Type B pancreatic cell (in vitro differentiated cells): ENCODE results near the gene WDFY4. TPM values are rescaled to one million over a fixed set of nuclear protein-coding genes. Genes with fewer than 3 reads are reported as not detected.

Experiments used
- DNase-seq: peaks from one replicate; pipeline ENCODE4 v3.0.0; 2021; ENCODE audit warnings: mixed read lengths; ENCODE audit not compliant: unreplicated experiment; ENCODE audit errors: extremely low spot score
- H3K27ac Mint-ChIP-seq: 2 replicates; pipeline ENCODE4 v1.8.0; 2021; ENCODE audit warnings: mild to moderate bottlenecking, mixed read lengths
- H3K27me3 Mint-ChIP-seq: 2 replicates; pipeline ENCODE4 v1.8.0; 2021; ENCODE audit warnings: mixed read lengths
- H3K36me3 Mint-ChIP-seq: 2 replicates; pipeline ENCODE4 v1.8.0; 2021; ENCODE audit warnings: mixed read lengths
- H3K4me1 Mint-ChIP-seq: one replicate; pipeline ENCODE4 v1.8.0; 2021; ENCODE audit warnings: mixed read lengths; ENCODE audit not compliant: unreplicated experiment
- H3K4me3 Mint-ChIP-seq: 2 replicates; pipeline ENCODE4 v1.8.0; 2021; ENCODE audit warnings: mild to moderate bottlenecking, mixed read lengths
- H3K9me3 Mint-ChIP-seq: 2 replicates; pipeline ENCODE4 v1.8.0; 2021; ENCODE audit warnings: mixed read lengths
- total RNA-seq: library from RNA; stranded (reverse); gene quantifications from 2 replicates; pipeline ENCODE4 v1.2.1, GENCODE V29; 2021; ENCODE audit warnings: low replicate concordance
- TF ChIP-seq, protein P1 (sequence below): fragments of 200-600 bp; sonication (generic); conservative IDR thresholded peaks from 2 replicates; pipeline ENCODE4 v1.5.0; 2021; ENCODE audit warnings: antibody characterized with exemption, mild to moderate bottlenecking

Gene WDFY4
- total RNA-seq, 1 donor from 2014 or later, result 0.05 TPM

DNA sequence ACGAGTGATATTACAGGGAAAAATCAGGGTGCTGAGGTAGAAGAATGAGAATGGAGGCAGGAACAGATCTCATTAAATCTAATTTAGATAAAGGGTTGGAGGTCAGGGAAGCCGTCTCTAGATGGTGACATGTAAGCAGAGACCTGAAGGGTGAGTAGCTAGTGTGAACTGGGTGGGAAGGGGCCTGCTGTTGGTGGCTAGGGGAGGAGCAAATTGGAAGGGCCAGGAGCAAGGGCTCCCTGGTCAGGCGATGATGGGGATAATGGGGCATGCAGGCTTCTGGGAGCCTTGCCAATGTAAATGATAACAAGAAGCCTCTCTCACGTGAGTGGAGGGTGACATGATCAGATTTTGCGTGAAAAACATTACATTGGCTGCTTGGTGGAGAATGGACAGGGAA, 76.3 kb downstream of the WDFY4 start:
- DNase-seq, result peak; percentile 7
- Mint-ChIP-seq H3K9me3 (no peaks in the 10 kb centered on the region), H3K4me3 (no peak overlapping the region), H3K27ac (no peak overlapping the region), H3K36me3 (no peaks in the 10 kb centered on the region), H3K4me1 (no peaks in the 10 kb centered on the region), H3K27me3 (peaks cover 16% of the 10 kb centered on the region)
- TF ChIP-seq, protein P1, sequence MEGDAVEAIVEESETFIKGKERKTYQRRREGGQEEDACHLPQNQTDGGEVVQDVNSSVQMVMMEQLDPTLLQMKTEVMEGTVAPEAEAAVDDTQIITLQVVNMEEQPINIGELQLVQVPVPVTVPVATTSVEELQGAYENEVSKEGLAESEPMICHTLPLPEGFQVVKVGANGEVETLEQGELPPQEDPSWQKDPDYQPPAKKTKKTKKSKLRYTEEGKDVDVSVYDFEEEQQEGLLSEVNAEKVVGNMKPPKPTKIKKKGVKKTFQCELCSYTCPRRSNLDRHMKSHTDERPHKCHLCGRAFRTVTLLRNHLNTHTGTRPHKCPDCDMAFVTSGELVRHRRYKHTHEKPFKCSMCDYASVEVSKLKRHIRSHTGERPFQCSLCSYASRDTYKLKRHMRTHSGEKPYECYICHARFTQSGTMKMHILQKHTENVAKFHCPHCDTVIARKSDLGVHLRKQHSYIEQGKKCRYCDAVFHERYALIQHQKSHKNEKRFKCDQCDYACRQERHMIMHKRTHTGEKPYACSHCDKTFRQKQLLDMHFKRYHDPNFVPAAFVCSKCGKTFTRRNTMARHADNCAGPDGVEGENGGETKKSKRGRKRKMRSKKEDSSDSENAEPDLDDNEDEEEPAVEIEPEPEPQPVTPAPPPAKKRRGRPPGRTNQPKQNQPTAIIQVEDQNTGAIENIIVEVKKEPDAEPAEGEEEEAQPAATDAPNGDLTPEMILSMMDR, result no peak

DNA sequence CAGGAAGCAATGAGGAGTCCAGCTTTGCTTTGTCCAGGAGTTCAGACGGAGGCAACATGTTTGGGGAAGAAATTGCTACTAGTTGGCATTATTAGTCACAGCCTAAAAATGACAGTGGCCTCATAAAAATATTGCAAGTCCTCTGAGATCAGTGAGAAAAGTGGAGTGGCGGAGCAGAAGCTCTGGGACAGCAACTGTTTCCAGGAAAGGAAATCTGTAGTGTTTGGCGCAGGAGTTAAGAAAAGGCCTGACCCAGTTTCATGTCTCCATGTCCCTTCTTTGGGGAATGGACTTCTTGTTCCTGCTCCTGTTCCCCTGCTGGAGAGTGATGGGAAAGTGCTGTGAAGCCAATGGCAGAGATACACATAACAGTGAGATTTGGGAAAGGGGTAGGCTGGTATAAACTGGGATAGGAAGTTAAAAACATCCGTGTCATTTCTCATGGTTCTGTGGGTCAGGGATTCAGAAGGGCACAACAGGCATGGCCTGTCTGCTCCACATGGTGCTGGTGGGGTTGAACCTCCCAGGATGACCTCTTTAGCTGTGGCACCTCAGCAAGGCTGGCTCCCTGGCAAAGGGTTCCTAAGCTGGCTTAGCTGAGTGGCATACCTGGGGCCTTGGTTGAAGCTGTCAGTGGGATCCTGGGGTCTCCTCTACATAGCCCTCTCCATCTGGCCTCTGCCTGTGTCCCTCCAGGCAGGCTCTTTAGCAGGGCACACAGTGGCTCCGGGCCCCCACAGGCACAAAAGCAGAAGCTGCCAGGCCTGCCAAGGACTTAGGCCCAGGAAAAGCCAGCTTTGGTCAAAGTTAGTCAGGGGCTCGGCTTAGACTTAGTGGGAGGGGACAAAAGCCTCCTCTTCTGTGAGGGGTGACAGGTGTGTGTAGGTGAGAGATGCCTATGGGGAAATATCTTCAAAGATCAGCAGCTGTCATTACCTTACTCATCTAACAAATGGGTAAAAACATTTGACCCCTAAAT, 77.7 kb downstream of the WDFY4 start:
- no peak overlapping the region for H3K4me3 Mint-ChIP-seq
- H3K27ac Mint-ChIP-seq, result no peak overlapping the region
- H3K36me3 Mint-ChIP-seq, result no peaks in the 10 kb centered on the region
- H3K4me1 Mint-ChIP-seq, result no peaks in the 10 kb centered on the region
- peaks cover 16% of the 10 kb centered on the region for H3K27me3 Mint-ChIP-seq
- peak; percentile 24 for DNase-seq
- TF ChIP-seq, protein P1, result no peak
- no peaks in the 10 kb centered on the region for H3K9me3 Mint-ChIP-seq

DNA sequence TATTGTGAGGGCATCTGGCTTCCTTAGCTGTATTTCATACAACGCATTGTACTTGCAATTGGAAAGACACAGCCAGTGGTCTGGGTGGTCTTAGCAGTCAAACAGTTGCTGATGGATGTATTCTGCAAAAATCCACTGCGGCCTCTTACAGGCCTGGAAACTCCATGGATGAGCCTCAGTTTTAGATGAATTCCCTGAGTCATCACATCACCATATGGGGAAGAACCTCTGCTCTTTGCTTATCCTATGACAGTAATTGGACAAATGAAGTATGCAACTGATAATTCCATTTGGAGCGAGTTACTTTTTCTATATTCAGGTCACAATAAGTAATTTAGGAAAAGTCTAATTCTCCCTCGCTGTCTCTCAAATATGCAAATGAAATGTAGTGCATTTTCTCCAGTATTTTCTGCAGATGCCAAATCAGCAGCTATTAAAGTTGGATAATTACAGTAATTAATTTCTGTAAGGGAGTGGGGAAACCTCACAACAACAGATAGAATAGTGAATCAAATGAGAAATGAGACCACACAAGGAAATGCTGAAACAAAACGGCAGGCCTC, 78.8 kb downstream of the WDFY4 start:
- Mint-ChIP-seq H3K9me3 (no peaks in the 10 kb centered on the region), H3K4me3 (no peak overlapping the region), H3K27me3 (peaks cover 19% of the 10 kb centered on the region), H3K36me3 (no peaks in the 10 kb centered on the region), H3K4me1 (no peaks in the 10 kb centered on the region), H3K27ac (no peak overlapping the region)
- DNase-seq, result no peak
- TF ChIP-seq, protein P1, result no peak

DNA sequence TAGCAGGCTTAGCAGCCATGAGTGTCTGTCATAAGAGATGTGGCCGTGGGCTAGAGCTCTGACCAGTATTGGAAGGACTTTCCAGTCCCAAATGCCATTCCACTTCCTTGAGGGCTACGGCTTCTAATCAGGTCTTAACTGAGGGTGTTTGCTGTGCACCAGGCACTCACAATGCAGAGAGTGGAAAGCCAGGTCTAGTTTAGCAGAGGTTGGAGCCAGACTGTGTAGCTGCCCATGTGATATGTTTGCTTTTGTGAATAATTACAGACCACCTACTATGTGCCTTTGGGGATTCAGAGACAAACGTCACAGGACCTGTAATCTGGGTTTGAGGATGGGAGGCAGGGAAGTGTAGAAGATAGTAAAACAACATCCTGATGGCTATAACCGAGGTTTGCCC, 79.8 kb downstream of the WDFY4 start:
- Mint-ChIP-seq H3K4me3 (no peak overlapping the region), H3K36me3 (no peaks in the 10 kb centered on the region), H3K27me3 (peaks cover 22% of the 10 kb centered on the region), H3K4me1 (no peaks in the 10 kb centered on the region), H3K9me3 (no peaks in the 10 kb centered on the region), H3K27ac (no peak overlapping the region)
- TF ChIP-seq, protein P1, result no peak
- peak; percentile 16 for DNase-seq

DNA sequence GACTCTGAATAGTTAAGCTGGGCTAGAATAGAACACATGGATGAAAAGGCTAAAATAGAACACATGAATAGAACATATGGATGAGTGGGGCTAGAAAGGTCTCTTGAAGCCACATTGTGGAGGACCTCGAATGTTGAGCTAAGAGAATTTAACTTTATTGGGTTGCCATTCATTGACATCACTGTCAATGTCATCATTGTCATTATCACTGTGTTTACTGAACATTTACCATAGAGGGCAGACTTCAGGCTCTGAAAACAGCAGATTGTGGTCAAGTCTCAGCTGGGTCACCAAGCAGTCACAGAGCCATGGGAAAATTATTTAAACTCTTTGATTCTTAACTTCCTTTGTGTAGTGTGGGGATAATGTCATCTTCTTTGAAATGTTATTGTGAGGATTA, 80.4 kb downstream of the WDFY4 start:
- H3K4me1 Mint-ChIP-seq, result no peaks in the 10 kb centered on the region
- no peak overlapping the region for H3K27ac Mint-ChIP-seq
- no peak for DNase-seq
- H3K4me3 Mint-ChIP-seq, result no peak overlapping the region
- peaks cover 20% of the 10 kb centered on the region for H3K27me3 Mint-ChIP-seq
- no peaks in the 10 kb centered on the region for H3K9me3 Mint-ChIP-seq
- TF ChIP-seq, protein P1, result no peak
- H3K36me3 Mint-ChIP-seq, result no peaks in the 10 kb centered on the region
